PFSK-1 (cell line): ENCODE measurements around the gene ZNF284.

Experiments used
- POLR2AphosphoS5 ChIP-seq: IDR thresholded peaks from 2 replicates; pipeline ENCODE4 v1.6.1; 2012; ENCODE audit warnings: low read depth, mild to moderate bottlenecking, control low read depth, low read length, moderate library complexity
- REST ChIP-seq, 2 experiments: IDR thresholded peaks; 2 replicates each; pipeline versions ENCODE4 v1.6.1 to v1.8.0; 2011 to 2012; ENCODE audit warnings: low read depth in 2 of 2, low read length in 2 of 2, control low read depth in 1 of 2, inconsistent platforms in 1 of 2, mild to moderate bottlenecking in 1 of 2, moderate library complexity in 1 of 2; ENCODE audit not compliant: insufficient read depth in 1 of 2
- SIN3A ChIP-seq: IDR thresholded peaks from 2 replicates; pipeline ENCODE4 v1.6.1; 2012; ENCODE audit warnings: mild to moderate bottlenecking, low read length, moderate library complexity, borderline replicate concordance; ENCODE audit not compliant: insufficient read depth
- TAF1 ChIP-seq: IDR thresholded peaks from 2 replicates; pipeline ENCODE4 v1.6.1; 2012; ENCODE audit warnings: low read length, control low read depth, borderline replicate concordance; ENCODE audit not compliant: insufficient read depth

- TF ChIP-seq TAF1 (no peak), POLR2AphosphoS5 (no peak), REST (IDR thresholded peaks at IDR 0.05; ENCODE audit: insufficient read depth in 1 of 2, low read depth in 2 of 2, low read length in 2 of 2) (no peak), SIN3A (no peak)
Observed at GRCh38 chr19:44066305-44066704, 5.7 kb upstream of the ZNF284 start.
